GM12878 (cell line): ENCODE measurements around the gene STK11. TPM values are rescaled to one million over a fixed set of nuclear protein-coding genes. Genes with fewer than 3 reads are reported as not detected.

Source experiments
- BHLHE40 ChIP-seq, 2 experiments: fragments of 450-650 bp in 1 of 2; IDR thresholded peaks; 2 replicates each; pipeline ENCODE4 v1.6.1; 2011 to 2017; ENCODE audit warnings: low read depth in 2 of 2, borderline replicate concordance in 1 of 2, improper control_type of control experiment in 1 of 2, low read length in 1 of 2, mild to moderate bottlenecking in 1 of 2
- DPF2 ChIP-seq: fragments of 450-650 bp; IDR thresholded peaks from 2 replicates; pipeline ENCODE4 v1.6.1; 2017; ENCODE audit warnings: mild to moderate bottlenecking
- FOS ChIP-seq: IDR thresholded peaks from 3 replicates; pipeline ENCODE4 v1.6.1; 2011; ENCODE audit warnings: borderline replicate concordance; ENCODE audit not compliant: insufficient read length; ENCODE audit errors: extremely low read depth
- GABPA ChIP-seq: IDR thresholded peaks from 2 replicates; pipeline ENCODE4 v1.6.1; 2014; ENCODE audit warnings: antibody characterized with exemption, low read depth, mild to moderate bottlenecking, inconsistent platforms
- HDGF ChIP-seq: fragments of 450-650 bp; IDR thresholded peaks from 2 replicates; pipeline ENCODE4 v1.6.1; 2016; ENCODE audit warnings: antibody characterized with exemption
- HSF1 ChIP-seq: fragments of 150-350 bp; IDR thresholded peaks from 2 replicates; pipeline ENCODE4 v1.6.1; 2014; ENCODE audit warnings: mild to moderate bottlenecking, low read depth, low read length
- IRF4 ChIP-seq: IDR thresholded peaks from 2 replicates; pipeline ENCODE4 v1.6.1; 2011; ENCODE audit warnings: low read depth, low read length
- JUND ChIP-seq: IDR thresholded peaks from 2 replicates; pipeline ENCODE4 v1.6.1; 2012; ENCODE audit warnings: low read depth, mild to moderate bottlenecking, low read length, improper control_type of control experiment, moderate library complexity
- MEF2B ChIP-seq: fragments of 450-650 bp; IDR thresholded peaks from 2 replicates; pipeline ENCODE4 v1.6.1; 2018; ENCODE audit warnings: mild to moderate bottlenecking, moderate library complexity; ENCODE audit not compliant: partially characterized antibody, poor library complexity, severe bottlenecking
- NBN ChIP-seq: fragments of 450-650 bp; IDR thresholded peaks from 2 replicates; pipeline ENCODE4 v1.6.1; 2016
- NFYB ChIP-seq: IDR thresholded peaks from 2 replicates; pipeline ENCODE4 v1.6.1; 2011; ENCODE audit warnings: low read depth, mild to moderate bottlenecking, low read length, improper control_type of control experiment, moderate library complexity; ENCODE audit not compliant: insufficient read depth
- RAD21 ChIP-seq: IDR thresholded peaks from 2 replicates; pipeline ENCODE4 v1.6.1; 2011; ENCODE audit warnings: mild to moderate bottlenecking, low read depth, low read length, moderate library complexity; ENCODE audit not compliant: insufficient read depth
- REST ChIP-seq: IDR thresholded peaks from 2 replicates; pipeline ENCODE4 v1.6.1; 2012; ENCODE audit warnings: mild to moderate bottlenecking, low read depth, low read length
- SRF ChIP-seq, 2 experiments: IDR thresholded peaks; 2 replicates each; pipeline ENCODE4 v1.6.1; 2011; ENCODE audit warnings: low read depth in 2 of 2, low read length in 2 of 2, mild to moderate bottlenecking in 1 of 2, moderate library complexity in 1 of 2
- ZBTB11 ChIP-seq: fragments of 450-650 bp; formaldehyde crosslinking; IDR thresholded peaks from 2 replicates; pipeline ENCODE4 v1.5.0; 2022; ENCODE audit warnings: mild to moderate bottlenecking, missing genetic modification characterization
- ZNF687 ChIP-seq: fragments of 450-650 bp; IDR thresholded peaks from 2 replicates; pipeline ENCODE4 v1.6.1; 2017; ENCODE audit warnings: mild to moderate bottlenecking, moderate library complexity
- polyA plus RNA-seq, 11 experiments: library from polyadenylated mRNA; depleted of rRNA in 4 of 11; unstranded in 6 of 11; stranded (reverse) in 5 of 11; fragments of >200 nt; fragmentation: Nextera tagmentation in 4 of 11; fragmentation: Illumina TruSeq in 1 of 11; extraction: Ambion mirVana in 4 of 11; extraction: Trizol in 1 of 11; gene quantifications; 1 replicate in 1 of 11; 2 replicates in 10 of 11; pipeline versions ENCODE4 v1.2.1 to v1.2.3, GENCODE V29; 2011 to 2016; ENCODE audit warnings: inconsistent platforms in 2 of 11, missing spikeins in 2 of 11, low read depth in 1 of 11
- total RNA-seq, 4 experiments: library from RNA; depleted of rRNA in 3 of 4; stranded (reverse); fragments of >200 nt in 3 of 4; fragmentation: Illumina TruSeq in 1 of 4; extraction: Trizol in 1 of 4; gene quantifications; 2 replicates each; pipeline versions ENCODE4 v1.2.1 to v1.2.3, GENCODE V29; 2013 to 2021

The STK11 gene
- total and polyA plus RNA-seq, 10 of the 15 experiments (the other 5 are each of a cell fraction or from before 2014, with no cell fraction given), result 0.33 to 71.0 (median 23.8) TPM

DNA sequence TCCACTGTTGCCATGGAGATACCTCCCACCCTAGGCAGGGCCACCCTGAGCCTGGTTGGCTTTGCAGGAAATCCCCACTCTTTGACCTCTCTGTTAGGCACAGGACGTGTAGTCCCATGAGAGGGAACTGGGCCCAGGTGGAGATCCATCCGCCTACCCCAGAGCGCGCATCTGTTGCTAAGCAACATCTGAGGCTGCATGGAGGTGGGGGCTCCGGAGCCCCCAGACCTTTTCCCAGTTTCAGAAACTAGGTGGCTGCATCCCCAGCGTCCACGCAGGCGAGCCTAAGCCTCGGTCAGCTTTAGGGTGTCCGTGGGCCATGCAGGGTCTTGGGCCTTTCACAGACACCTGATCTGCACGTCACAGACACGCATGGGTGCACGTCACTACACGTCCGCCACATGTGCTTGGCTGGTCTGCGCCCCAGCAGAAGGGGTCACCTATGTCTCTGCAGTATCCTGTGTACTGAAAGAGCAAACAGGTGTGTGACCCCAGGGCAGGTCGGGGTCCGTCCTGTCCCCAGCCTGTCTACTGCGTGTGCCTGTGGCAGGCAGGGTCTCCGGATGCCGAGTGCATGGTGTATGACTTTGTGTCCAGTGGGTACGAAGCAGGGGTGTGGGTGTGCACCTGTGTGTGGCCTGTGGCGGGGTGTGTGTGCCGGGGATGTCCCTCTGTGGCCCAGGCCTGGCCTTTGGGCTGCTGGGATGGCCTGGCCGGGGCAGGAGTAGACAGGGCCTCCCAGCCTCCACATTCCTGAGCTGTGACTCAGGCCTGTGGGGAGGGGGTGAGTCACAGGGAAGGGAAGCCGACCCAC is 59.4 kb downstream of the STK11 start (continued):
- TF ChIP-seq ZBTB11 (CRISPR knock-in tag), result no peak
- TF ChIP-seq RAD21, result no peak
- TF ChIP-seq DPF2, result peak; percentile 37
- TF ChIP-seq IRF4, result 0 out of 2 replicates have a peak, but pooled peaks have one; percentile 45
- TF ChIP-seq GABPA, result no peak
- no peak for TF ChIP-seq NFYB
- TF ChIP-seq SRF (IDR thresholded peaks at IDR 0.05; ENCODE audit: low read depth in 2 of 2, low read length in 2 of 2), result no peak
- TF ChIP-seq HSF1, result no peak
- TF ChIP-seq REST, result no peak
- no peak; the same call in 1 of the 2 replicates for TF ChIP-seq ZNF687
- peak; percentile 85 for TF ChIP-seq MEF2B
- TF ChIP-seq JUND, result no peak
- peak; percentile 53 to 79; a peak in 3 of 4 replicates for TF ChIP-seq BHLHE40 (IDR thresholded peaks at IDR 0.05; ENCODE audit: borderline replicate concordance in 1 of 2, low read depth in 2 of 2, low read length in 1 of 2)
- TF ChIP-seq NBN, result peak; percentile 48; the same call in 1 of the 2 replicates
- TF ChIP-seq FOS, result no peak
- peak; percentile 79; the same call in 1 of the 2 replicates for TF ChIP-seq HDGF
